K562 (cell line): ENCODE measurements around the gene SNTG2. TPM values are rescaled to one million over a fixed set of nuclear protein-coding genes. Genes with fewer than 3 reads are reported as not detected.

Experiments
- ATAC-seq: fragments of 200-7000 bp; cut with Tn5 transposase; 3 replicates; pipeline ENCODE4 v1.9.1; 2020; ENCODE audit warnings: moderate library complexity
- BruUV-seq: library from RNA; stranded (reverse); fragments of 400-500 nt; replicated peaks from 2 replicates; lab custom pipeline; 2021; lab: Mats Ljungman, UMichigan
- CTCF ChIA-PET: fragments of 300-600 bp; formaldehyde crosslinking; extraction: SDS; loops from one replicate; lab custom pipeline; 2021; ENCODE audit warnings: low intra/inter-chr PET ratio; lab: Yijun Ruan, JAX
- POLR2A ChIA-PET: fragments of 300-600, 350-650 bp; sonication (Branson Sonifier 250); formaldehyde crosslinking; extraction: SDS; loops from one replicate; lab custom pipeline; 2021; ENCODE audit warnings: antibody characterized with exemption, inconsistent platforms; lab: Yijun Ruan, JAX
- DNase-seq, 4 experiments: peaks; one replicate each; pipeline versions ENCODE4 v3.0.0 to v3.0.0-alpha.2; 2011 to 2018; ENCODE audit warnings: low spot score in 3 of 4, mixed read lengths in 3 of 4; ENCODE audit errors: extremely low read depth in 1 of 4
- FAIRE-seq: peaks from 2 replicates; lab custom pipeline; 2011; peaks lifted over from hg19 to GRCh38; lab: Jason Lieb, UNC
- H2AFZ ChIP-seq: 2 replicates; pipeline ENCODE4 v1.6.0; 2011; ENCODE audit warnings: low read depth, low read length, control low read depth, inconsistent platforms
- H3K27ac ChIP-seq: fragments of 200-600 bp; 3 replicates; pipeline ENCODE4 v1.8.0; 2011; ENCODE audit warnings: low read depth, mild to moderate bottlenecking, control low read depth, inconsistent platforms, low read length, moderate library complexity, mixed read lengths; ENCODE audit errors: extremely low read depth
- H3K27me3 ChIP-seq, 2 experiments: fragments of 300-600 bp in 1 of 2; 2 replicates in 1 of 2; 3 replicates in 1 of 2; pipeline versions ENCODE4 v1.6.0 to v1.8.0; 2011; ENCODE audit warnings: inconsistent platforms in 2 of 2, low read length in 2 of 2, mild to moderate bottlenecking in 1 of 2, mixed read lengths in 1 of 2, moderate library complexity in 1 of 2; ENCODE audit not compliant: control insufficient read depth in 2 of 2, insufficient read depth in 2 of 2
- H3K36me3 ChIP-seq: fragments of 300-600 bp; 3 replicates; pipeline ENCODE4 v1.8.0; 2011; ENCODE audit warnings: mild to moderate bottlenecking, low read length, inconsistent platforms; ENCODE audit not compliant: control insufficient read depth, insufficient read depth
- H3K4me1 ChIP-seq, 2 experiments: fragments of 200-600 bp in 1 of 2; replicated peaks in 1 of 2; 2 replicates in 1 of 2; 3 replicates in 1 of 2; pipeline versions ENCODE4 v1.5.1 to v1.8.0; 2011; ENCODE audit warnings: inconsistent platforms in 2 of 2, low read length in 2 of 2, mild to moderate bottlenecking in 1 of 2, mixed read lengths in 1 of 2, moderate library complexity in 1 of 2; ENCODE audit not compliant: control insufficient read depth in 2 of 2, insufficient read depth in 2 of 2
- H3K4me2 ChIP-seq: 2 replicates; pipeline ENCODE4 v1.6.1; 2011; ENCODE audit warnings: low read length, control low read depth, inconsistent platforms, mixed read lengths; ENCODE audit not compliant: insufficient read depth
- H3K4me3 ChIP-seq: fragments of 200-600 bp; sonication (generic), shearing (Covaris generic); 2 replicates; pipeline ENCODE4 v1.5.1; 2016; ENCODE audit warnings: control low read depth, inconsistent platforms
- H3K79me2 ChIP-seq: fragments of 200-600 bp; 3 replicates; pipeline ENCODE4 v1.8.0; 2011; ENCODE audit warnings: low read length, inconsistent platforms; ENCODE audit not compliant: control insufficient read depth, insufficient read depth
- H3K9ac ChIP-seq, 2 experiments: 2 replicates each; pipeline versions ENCODE4 v1.6.0 to v1.6.1; 2011; ENCODE audit warnings: low read depth in 2 of 2, low read length in 2 of 2, control low read depth in 1 of 2, inconsistent platforms in 1 of 2, mild to moderate bottlenecking in 1 of 2, mixed read lengths in 1 of 2; ENCODE audit not compliant: insufficient read depth in 1 of 2
- H3K9me1 ChIP-seq: one replicate; pipeline ENCODE4 v1.6.0; 2011; ENCODE audit warnings: inconsistent platforms, mild to moderate bottlenecking, low read length, moderate library complexity; ENCODE audit not compliant: control insufficient read depth, insufficient read depth
- H3K9me3 ChIP-seq: replicated peaks from 2 replicates; pipeline ENCODE4 v1.5.1; 2011; ENCODE audit warnings: low read depth, low read length, inconsistent platforms; ENCODE audit not compliant: control insufficient read depth, insufficient read depth
- H4K20me1 ChIP-seq: replicated peaks from 2 replicates; pipeline ENCODE4 v1.6.1; 2011; ENCODE audit warnings: low read length, inconsistent platforms, mixed read lengths; ENCODE audit not compliant: control insufficient read depth, insufficient read depth
- CEBPG ChIP-seq, 3 experiments: fragments of 200-800 bp in 1 of 3; sonication (Bioruptor generic) in 1 of 3; sonication (generic) in 1 of 3; formaldehyde crosslinking in 1 of 3; IDR thresholded peaks in 2 of 3; conservative IDR thresholded peaks in 1 of 3; 2 replicates each; pipeline versions ENCODE4 v1.6.1 to v1.8.0; 2016 to 2022; ENCODE audit warnings: missing compliant biosample characterization in 2 of 3, missing genetic modification characterization in 2 of 3, mild to moderate bottlenecking in 1 of 3, missing genetic modification reagents in 1 of 3
- FOXA3 ChIP-seq, 2 experiments: fragments of 450-650 bp in 1 of 2; sonication (generic) in 1 of 2; formaldehyde crosslinking; IDR thresholded peaks in 1 of 2; conservative IDR thresholded peaks in 1 of 2; 2 replicates each; pipeline versions ENCODE4 v1.4.0 to v1.8.0; 2020 to 2022; ENCODE audit warnings: mild to moderate bottlenecking in 2 of 2, missing genetic modification reagents in 1 of 2
- MLX ChIP-seq, 2 experiments: fragments of 450-650 bp in 1 of 2; sonication (generic) in 1 of 2; formaldehyde crosslinking; conservative IDR thresholded peaks; 2 replicates each; pipeline versions ENCODE4 v1.4.0 to v1.8.1; 2020 to 2022; ENCODE audit warnings: mild to moderate bottlenecking in 1 of 2, missing genetic modification reagents in 1 of 2
- RBM17 ChIP-seq: fragments of 200-400 bp; formaldehyde crosslinking; IDR thresholded peaks from 2 replicates; pipeline ENCODE4 v1.6.1; 2017; ENCODE audit warnings: low read depth, mild to moderate bottlenecking, low read length, borderline replicate concordance
- TCF15 ChIP-seq: fragments of 250-450 bp; sonication (Bioruptor Pico); IDR thresholded peaks from 2 replicates; pipeline ENCODE4 v1.8.0; 2022; ENCODE audit warnings: moderate library complexity, mild to moderate bottlenecking, inconsistent platforms
- WGBS: fragments of 100-300 bp; shearing (Covaris generic); methylation state at CpG from one replicate; pipeline ENCODE4 v1.1.6; 2016; ENCODE audit warnings: low coverage, mixed read lengths; ENCODE audit not compliant: insufficient coverage; ENCODE audit errors: missing lambda C conversion rate; 5-methylcytosine and 5-hydroxymethylcytosine counted together
- in situ Hi-C: fragments of 300-500 bp; cut with MboI; formaldehyde crosslinking; loops from 4 replicates; pipeline ENCODE4 v1.15.0; 2018; ENCODE audit warnings: inconsistent platforms, mixed read lengths
- intact Hi-C: fragments of 100-400 bp; cut with micrococcal nuclease; formaldehyde crosslinking; loops from 2 replicates; pipeline ENCODE4 v1.14.2; 2022
- polyA plus RNA-seq, 8 experiments: library from polyadenylated mRNA; depleted of rRNA in 4 of 8; stranded (reverse) in 5 of 8; unstranded in 3 of 8; fragments of >200 nt; fragmentation: Nextera tagmentation in 2 of 8; fragmentation: Illumina TruSeq in 1 of 8; extraction: Ambion mirVana in 2 of 8; extraction: Trizol in 1 of 8; gene quantifications; 2 replicates each; pipeline versions ENCODE4 v1.2.1 to v1.2.3, GENCODE V29; 2011 to 2014; ENCODE audit warnings: inconsistent platforms in 1 of 8, missing spikeins in 1 of 8
- total RNA-seq, 7 experiments: library from RNA; depleted of rRNA in 6 of 7; stranded (reverse); fragments of >200 nt in 6 of 7; fragmentation: Illumina TruSeq in 2 of 7; extraction: Trizol in 2 of 7; gene quantifications; 2 replicates each; pipeline versions ENCODE4 v1.2.1 to v1.2.3, GENCODE V29; 2011 to 2021; ENCODE audit warnings: low replicate concordance in 1 of 7
- TF ChIP-seq, protein P1 (sequence below): sonication (generic); formaldehyde crosslinking; IDR thresholded peaks from 2 replicates; pipeline ENCODE4 v1.8.0; 2022; ENCODE audit warnings: mild to moderate bottlenecking, missing genetic modification reagents
- TF ChIP-seq, protein P2 (sequence below), 2 experiments: fragments of 450-650 bp; formaldehyde crosslinking in 1 of 2; IDR thresholded peaks; 2 replicates each; pipeline versions ENCODE4 v1.4.0 to v1.6.1; 2014 to 2020; ENCODE audit warnings: mild to moderate bottlenecking in 2 of 2, borderline replicate concordance in 1 of 2, low read depth in 1 of 2

Gene SNTG2
- total and polyA plus RNA-seq, 9 of the 15 experiments (the other 6 are each of a cell fraction or from before 2014, with no cell fraction given): not detected

DNA sequence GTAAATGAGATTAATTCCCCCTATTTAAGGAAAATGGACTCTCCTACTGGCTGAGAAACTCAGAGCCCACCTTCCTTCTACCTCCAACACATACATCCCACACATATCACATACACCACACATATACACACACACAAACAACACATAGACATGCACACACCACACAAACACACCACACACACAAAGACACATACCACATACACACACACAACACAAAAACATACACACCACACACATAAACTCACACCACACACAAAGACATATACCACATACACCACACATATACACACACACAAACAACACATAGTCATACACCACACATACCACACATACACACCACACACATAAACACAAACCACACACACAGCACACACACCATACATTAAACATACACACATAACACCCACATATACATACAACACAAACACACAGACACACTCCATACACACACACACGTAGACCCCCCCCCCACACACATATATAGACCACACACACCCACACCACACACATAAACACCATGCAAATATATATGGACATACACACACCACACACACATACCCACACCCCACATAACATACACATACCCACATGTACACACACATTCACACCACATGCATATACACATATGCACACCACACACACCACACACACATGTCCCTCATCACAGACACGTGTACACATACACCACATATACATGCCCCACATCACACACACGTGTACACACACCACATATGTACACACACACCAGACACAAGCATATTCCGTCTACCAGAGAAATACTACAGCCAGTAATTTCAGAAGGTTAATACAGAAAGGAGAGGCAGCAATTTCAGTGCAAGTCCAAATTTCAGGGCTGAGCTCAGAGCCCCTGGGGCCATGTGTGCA, 204.3 kb downstream of the SNTG2 start:
- no TSS peak for BruUV-seq
- H3K79me2 ChIP-seq: no peaks in the 10 kb centered on the region
- no peak for DNase-seq
- H3K9me3 ChIP-seq: no peaks in the 10 kb centered on the region
- WGBS: 0% methylated on average over 4 of the region's 4 CpGs
- POLR2A ChIA-PET: no interaction called here
- H3K4me2 ChIP-seq: no peak overlapping the region
- CTCF ChIA-PET: no interaction called here
- no peaks in the 10 kb centered on the region for H3K9me1 ChIP-seq
- no peak for ATAC-seq
- H3K4me3 ChIP-seq: no peak overlapping the region
- no peak for FAIRE-seq
- peaks cover 0 to 4% of the 10 kb centered on the region in 2 experiments; a peak in 1 of 5 replicates for H3K27me3 ChIP-seq
- no peak overlapping the region for H3K9ac ChIP-seq
- no peak overlapping the region for H3K27ac ChIP-seq
- H3K4me1 ChIP-seq: no peaks in the 10 kb centered on the region
- in situ Hi-C loops (no loop called here), intact Hi-C loops (no loop called here)
- H4K20me1 ChIP-seq: no peaks in the 10 kb centered on the region; the same call in 1 of the 2 replicates
- no peak overlapping the region for H2AFZ ChIP-seq
- H3K36me3 ChIP-seq: no peaks in the 10 kb centered on the region
- TF ChIP-seq MLX (CRISPR knock-in tag; conservative IDR thresholded peaks at IDR 0.05) (no peak), FOXA3 (CRISPR knock-in tag; conservative IDR thresholded peaks at IDR 0.05 in 1 of 2, IDR thresholded peaks at IDR 0.05 in 1 of 2) (no peak), CEBPG (CRISPR knock-in tag; IDR thresholded peaks at IDR 0.05) (no peak), CEBPG (tag; conservative IDR thresholded peaks at IDR 0.05 in 1 of 2, IDR thresholded peaks at IDR 0.05 in 1 of 2) (no peak), TCF15 (no peak), RBM17 (no peak)
- TF ChIP-seq, protein P1, sequence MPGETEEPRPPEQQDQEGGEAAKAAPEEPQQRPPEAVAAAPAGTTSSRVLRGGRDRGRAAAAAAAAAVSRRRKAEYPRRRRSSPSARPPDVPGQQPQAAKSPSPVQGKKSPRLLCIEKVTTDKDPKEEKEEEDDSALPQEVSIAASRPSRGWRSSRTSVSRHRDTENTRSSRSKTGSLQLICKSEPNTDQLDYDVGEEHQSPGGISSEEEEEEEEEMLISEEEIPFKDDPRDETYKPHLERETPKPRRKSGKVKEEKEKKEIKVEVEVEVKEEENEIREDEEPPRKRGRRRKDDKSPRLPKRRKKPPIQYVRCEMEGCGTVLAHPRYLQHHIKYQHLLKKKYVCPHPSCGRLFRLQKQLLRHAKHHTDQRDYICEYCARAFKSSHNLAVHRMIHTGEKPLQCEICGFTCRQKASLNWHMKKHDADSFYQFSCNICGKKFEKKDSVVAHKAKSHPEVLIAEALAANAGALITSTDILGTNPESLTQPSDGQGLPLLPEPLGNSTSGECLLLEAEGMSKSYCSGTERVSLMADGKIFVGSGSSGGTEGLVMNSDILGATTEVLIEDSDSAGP (CRISPR knock-in tag): no peak
- TF ChIP-seq, protein P2, sequence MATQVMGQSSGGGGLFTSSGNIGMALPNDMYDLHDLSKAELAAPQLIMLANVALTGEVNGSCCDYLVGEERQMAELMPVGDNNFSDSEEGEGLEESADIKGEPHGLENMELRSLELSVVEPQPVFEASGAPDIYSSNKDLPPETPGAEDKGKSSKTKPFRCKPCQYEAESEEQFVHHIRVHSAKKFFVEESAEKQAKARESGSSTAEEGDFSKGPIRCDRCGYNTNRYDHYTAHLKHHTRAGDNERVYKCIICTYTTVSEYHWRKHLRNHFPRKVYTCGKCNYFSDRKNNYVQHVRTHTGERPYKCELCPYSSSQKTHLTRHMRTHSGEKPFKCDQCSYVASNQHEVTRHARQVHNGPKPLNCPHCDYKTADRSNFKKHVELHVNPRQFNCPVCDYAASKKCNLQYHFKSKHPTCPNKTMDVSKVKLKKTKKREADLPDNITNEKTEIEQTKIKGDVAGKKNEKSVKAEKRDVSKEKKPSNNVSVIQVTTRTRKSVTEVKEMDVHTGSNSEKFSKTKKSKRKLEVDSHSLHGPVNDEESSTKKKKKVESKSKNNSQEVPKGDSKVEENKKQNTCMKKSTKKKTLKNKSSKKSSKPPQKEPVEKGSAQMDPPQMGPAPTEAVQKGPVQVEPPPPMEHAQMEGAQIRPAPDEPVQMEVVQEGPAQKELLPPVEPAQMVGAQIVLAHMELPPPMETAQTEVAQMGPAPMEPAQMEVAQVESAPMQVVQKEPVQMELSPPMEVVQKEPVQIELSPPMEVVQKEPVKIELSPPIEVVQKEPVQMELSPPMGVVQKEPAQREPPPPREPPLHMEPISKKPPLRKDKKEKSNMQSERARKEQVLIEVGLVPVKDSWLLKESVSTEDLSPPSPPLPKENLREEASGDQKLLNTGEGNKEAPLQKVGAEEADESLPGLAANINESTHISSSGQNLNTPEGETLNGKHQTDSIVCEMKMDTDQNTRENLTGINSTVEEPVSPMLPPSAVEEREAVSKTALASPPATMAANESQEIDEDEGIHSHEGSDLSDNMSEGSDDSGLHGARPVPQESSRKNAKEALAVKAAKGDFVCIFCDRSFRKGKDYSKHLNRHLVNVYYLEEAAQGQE (IDR thresholded peaks at IDR 0.05; ENCODE audit: borderline replicate concordance): no peak
- TF ChIP-seq, protein P2 (CRISPR knock-in tag; IDR thresholded peaks at IDR 0.05; ENCODE audit: low read depth): no peak
